Osteocyte (in vitro differentiated cells): Measurements from ENCODE around the gene SLC46A2. TPM values are rescaled to one million over a fixed set of nuclear protein-coding genes. Genes with fewer than 3 reads are reported as not detected.

ENCODE experiments used
- DNase-seq: peaks from one replicate; pipeline ENCODE4 v3.0.0; 2021; ENCODE audit warnings: mixed read lengths; ENCODE audit not compliant: unreplicated experiment; ENCODE audit errors: extremely low spot score
- H3K27ac Mint-ChIP-seq: one replicate; pipeline ENCODE4 v1.8.0; 2021; ENCODE audit warnings: mild to moderate bottlenecking, mixed read lengths; ENCODE audit not compliant: unreplicated experiment
- H3K27me3 Mint-ChIP-seq: one replicate; pipeline ENCODE4 v1.8.0; 2021; ENCODE audit warnings: mixed read lengths; ENCODE audit not compliant: unreplicated experiment
- H3K36me3 Mint-ChIP-seq: one replicate; pipeline ENCODE4 v1.8.0; 2021; ENCODE audit warnings: mixed read lengths; ENCODE audit not compliant: unreplicated experiment
- H3K4me1 Mint-ChIP-seq: one replicate; pipeline ENCODE4 v1.8.0; 2021; ENCODE audit warnings: mixed read lengths; ENCODE audit not compliant: unreplicated experiment
- H3K4me3 Mint-ChIP-seq: one replicate; pipeline ENCODE4 v1.8.0; 2021; ENCODE audit warnings: mild to moderate bottlenecking, moderate library complexity, mixed read lengths; ENCODE audit not compliant: unreplicated experiment
- H3K9me3 Mint-ChIP-seq: one replicate; pipeline ENCODE4 v1.8.0; 2021; ENCODE audit warnings: mixed read lengths; ENCODE audit not compliant: unreplicated experiment
- total RNA-seq: library from RNA; stranded (reverse); gene quantifications from 2 replicates; pipeline ENCODE4 v1.2.1, GENCODE V29; 2021
- TF ChIP-seq, protein P1 (sequence below): fragments of 200-600 bp; sonication (generic); IDR thresholded peaks from 2 replicates; pipeline ENCODE4 v1.5.0; 2021; ENCODE audit warnings: antibody characterized with exemption, mild to moderate bottlenecking, moderate library complexity

The SLC46A2 gene
- total RNA-seq, 1 donor from 2014 or later: not detected

DNA sequence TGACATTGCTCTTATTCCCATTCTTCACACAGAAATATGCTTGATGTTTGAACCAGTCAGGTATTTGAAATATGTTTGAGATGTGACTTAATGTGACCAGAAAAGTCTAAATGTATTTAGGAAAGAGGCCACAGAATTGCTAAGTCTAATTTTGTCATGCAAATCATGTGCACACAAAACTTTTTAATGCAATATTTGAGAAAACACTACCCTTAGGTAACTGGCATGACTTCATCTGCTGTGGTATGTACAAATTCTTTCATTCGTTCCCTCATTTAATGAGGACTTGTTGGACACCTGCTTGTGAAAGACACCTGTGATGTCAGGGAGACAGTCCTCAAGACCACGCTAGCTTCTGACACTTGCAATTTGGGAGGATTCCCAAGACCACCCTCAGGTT lies 21.1 kb upstream of the SLC46A2 start:
- H3K27me3 Mint-ChIP-seq: peaks cover 53% of the 10 kb centered on the region

DNA sequence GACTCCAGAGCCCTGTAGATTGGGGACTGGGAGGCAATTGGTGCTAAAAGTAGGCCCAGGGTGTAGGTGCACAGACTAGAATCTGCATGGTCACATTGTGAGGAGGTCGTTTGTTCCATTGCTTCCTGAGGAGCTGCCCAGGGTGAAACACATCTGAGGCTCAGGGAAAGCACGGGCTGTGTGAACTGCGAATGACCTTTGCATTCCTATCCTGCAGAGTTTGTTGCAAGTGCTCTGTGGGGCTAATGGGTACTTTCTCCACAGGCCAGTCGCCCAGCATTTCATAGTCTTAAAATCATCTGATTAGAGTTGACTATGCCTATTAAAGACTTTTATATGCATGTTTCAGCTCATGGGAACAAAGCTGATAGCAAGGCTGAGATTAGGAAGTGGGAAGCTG lies 14.4 kb upstream of the SLC46A2 start:
- H3K9me3 Mint-ChIP-seq: no peaks in the 10 kb centered on the region
- TF ChIP-seq, protein P1, sequence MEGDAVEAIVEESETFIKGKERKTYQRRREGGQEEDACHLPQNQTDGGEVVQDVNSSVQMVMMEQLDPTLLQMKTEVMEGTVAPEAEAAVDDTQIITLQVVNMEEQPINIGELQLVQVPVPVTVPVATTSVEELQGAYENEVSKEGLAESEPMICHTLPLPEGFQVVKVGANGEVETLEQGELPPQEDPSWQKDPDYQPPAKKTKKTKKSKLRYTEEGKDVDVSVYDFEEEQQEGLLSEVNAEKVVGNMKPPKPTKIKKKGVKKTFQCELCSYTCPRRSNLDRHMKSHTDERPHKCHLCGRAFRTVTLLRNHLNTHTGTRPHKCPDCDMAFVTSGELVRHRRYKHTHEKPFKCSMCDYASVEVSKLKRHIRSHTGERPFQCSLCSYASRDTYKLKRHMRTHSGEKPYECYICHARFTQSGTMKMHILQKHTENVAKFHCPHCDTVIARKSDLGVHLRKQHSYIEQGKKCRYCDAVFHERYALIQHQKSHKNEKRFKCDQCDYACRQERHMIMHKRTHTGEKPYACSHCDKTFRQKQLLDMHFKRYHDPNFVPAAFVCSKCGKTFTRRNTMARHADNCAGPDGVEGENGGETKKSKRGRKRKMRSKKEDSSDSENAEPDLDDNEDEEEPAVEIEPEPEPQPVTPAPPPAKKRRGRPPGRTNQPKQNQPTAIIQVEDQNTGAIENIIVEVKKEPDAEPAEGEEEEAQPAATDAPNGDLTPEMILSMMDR: no peak
- H3K36me3 Mint-ChIP-seq: no peaks in the 10 kb centered on the region
- peaks cover 36% of the 10 kb centered on the region for H3K27me3 Mint-ChIP-seq
- no peak overlapping the region for H3K4me3 Mint-ChIP-seq
- H3K27ac Mint-ChIP-seq: no peak overlapping the region
- no peak for DNase-seq
- H3K4me1 Mint-ChIP-seq: no peaks in the 10 kb centered on the region

More for the DNA sequence above, 21.1 kb upstream of the SLC46A2 start:
- Mint-ChIP-seq H3K9me3 (no peaks in the 10 kb centered on the region), H3K4me1 (no peaks in the 10 kb centered on the region), H3K27ac (no peak overlapping the region), H3K36me3 (no peaks in the 10 kb centered on the region), H3K4me3 (no peak overlapping the region)
- TF ChIP-seq, protein P1: no peak
- DNase-seq: no peak

DNA sequence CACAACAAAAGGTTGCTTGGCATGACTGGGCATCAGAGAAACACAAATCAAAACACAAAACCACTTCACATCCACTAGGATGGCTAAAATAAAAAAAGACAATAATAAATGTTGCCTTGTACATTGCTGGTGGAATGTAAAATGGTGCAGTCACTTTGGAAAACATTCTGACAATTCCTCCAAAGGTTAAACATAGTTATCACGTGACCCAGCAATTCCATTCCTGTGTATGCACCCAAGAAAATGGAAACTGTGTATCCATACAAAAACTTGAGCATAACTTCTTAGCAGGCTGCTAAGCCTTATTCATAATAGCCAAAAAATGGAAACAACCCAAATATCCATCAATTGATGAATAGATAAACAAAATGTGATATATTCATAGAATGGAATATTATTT lies 10.2 kb upstream of the SLC46A2 start:
- Mint-ChIP-seq H3K27ac (no peak overlapping the region), H3K9me3 (no peaks in the 10 kb centered on the region), H3K4me1 (no peaks in the 10 kb centered on the region), H3K27me3 (peaks cover 43% of the 10 kb centered on the region), H3K4me3 (no peak overlapping the region), H3K36me3 (no peaks in the 10 kb centered on the region)
- TF ChIP-seq, protein P1: no peak
- DNase-seq: no peak

DNA sequence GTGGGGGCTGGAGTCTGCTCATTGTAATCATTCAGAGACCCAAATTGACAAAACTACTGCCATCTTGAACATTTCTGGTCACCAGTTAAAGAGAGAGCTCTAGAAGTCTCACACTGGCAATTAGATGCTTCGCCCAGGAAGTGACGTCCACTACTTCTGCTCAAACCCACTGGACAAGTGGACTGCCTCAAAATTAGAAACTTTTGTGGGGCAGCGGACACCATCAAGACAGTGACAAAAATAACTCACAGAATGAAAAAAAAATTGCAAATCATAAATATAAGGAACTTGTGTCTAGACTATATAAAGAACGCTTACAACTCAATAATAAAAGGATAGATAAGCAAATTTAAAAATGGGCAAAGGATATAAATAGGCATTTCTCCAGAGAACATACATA lies 9.8 kb upstream of the SLC46A2 start:
- H3K4me3 Mint-ChIP-seq: no peak overlapping the region
- H3K9me3 Mint-ChIP-seq: no peaks in the 10 kb centered on the region
- H3K36me3 Mint-ChIP-seq: no peaks in the 10 kb centered on the region
- H3K27ac Mint-ChIP-seq: no peak overlapping the region
- H3K27me3 Mint-ChIP-seq: peaks cover 43% of the 10 kb centered on the region
- no peak for DNase-seq
- H3K4me1 Mint-ChIP-seq: no peaks in the 10 kb centered on the region
- TF ChIP-seq, protein P1: no peak

DNA sequence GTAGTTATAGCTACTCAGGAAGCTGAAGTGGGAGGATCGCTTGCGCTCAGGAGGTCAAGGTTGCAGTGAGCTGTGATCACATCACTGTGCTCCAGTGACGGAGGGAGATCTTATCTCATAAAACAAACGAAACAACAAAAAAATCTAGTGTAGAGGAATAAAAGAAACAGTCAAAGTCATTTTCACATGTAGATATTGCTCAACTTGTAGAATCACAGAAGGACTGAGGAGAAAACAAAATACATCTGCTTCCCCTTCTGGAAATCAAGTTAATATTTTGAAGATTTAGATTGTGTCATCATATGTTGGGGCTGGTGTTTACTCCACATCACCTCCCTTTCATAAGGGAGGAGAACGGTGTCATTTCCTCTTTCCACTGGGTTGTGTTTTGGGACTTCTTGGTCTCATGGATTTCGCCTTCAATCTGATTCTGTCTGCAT lies 8.2 kb upstream of the SLC46A2 start:
- H3K4me1 Mint-ChIP-seq: no peaks in the 10 kb centered on the region

More for the DNA sequence above, 8.2 kb upstream of the SLC46A2 start:
- no peak for DNase-seq
- Mint-ChIP-seq H3K27me3 (peaks cover 43% of the 10 kb centered on the region), H3K27ac (no peak overlapping the region), H3K4me3 (no peak overlapping the region), H3K36me3 (no peaks in the 10 kb centered on the region), H3K9me3 (no peaks in the 10 kb centered on the region)
- TF ChIP-seq, protein P1: no peak
